Endothelial cell of umbilical vein (primary cell): ENCODE measurements around the gene CHL1.

Experiments used
- POLR2AphosphoS5 ChIP-seq: IDR thresholded peaks from 2 replicates; pipeline ENCODE4 v1.6.1; 2012; ENCODE audit warnings: low read depth, mild to moderate bottlenecking, control low read depth, low read length, moderate library complexity; ENCODE audit not compliant: insufficient read depth
- TF ChIP-seq, protein P1 (sequence below), 2 donors: IDR thresholded peaks; 1 replicate in 1 of 2; 2 replicates in 1 of 2; pipeline ENCODE4 v1.5.1; 2011; ENCODE audit warnings: low read length in 2 of 2, mild to moderate bottlenecking in 2 of 2, moderate library complexity in 2 of 2, control low read depth in 1 of 2, inconsistent platforms in 1 of 2, low read depth in 1 of 2; ENCODE audit not compliant: insufficient read depth in 1 of 2; ENCODE audit errors: extremely low read depth in 1 of 2

DNA sequence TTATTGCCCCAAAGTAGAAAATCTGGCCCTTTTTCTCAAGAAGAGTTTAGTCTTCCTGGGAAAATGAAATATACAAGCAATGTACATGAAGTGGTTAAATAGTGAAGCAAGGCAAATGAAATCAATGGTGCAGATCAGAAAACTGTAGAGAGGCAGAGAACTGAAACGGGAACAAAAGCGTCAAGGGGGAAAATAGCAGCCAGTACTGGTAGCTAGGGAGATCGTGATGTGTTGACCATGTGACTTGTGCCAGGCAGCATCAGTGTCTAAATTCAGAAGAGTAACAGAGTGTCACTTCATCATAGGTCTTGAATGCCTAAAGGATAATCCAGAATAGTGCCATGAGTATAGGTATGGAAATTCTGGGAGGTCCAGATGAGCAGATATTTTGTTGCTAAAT is 163.1 kb downstream of the CHL1 start:
- no peak for TF ChIP-seq POLR2AphosphoS5
- TF ChIP-seq, protein P1, sequence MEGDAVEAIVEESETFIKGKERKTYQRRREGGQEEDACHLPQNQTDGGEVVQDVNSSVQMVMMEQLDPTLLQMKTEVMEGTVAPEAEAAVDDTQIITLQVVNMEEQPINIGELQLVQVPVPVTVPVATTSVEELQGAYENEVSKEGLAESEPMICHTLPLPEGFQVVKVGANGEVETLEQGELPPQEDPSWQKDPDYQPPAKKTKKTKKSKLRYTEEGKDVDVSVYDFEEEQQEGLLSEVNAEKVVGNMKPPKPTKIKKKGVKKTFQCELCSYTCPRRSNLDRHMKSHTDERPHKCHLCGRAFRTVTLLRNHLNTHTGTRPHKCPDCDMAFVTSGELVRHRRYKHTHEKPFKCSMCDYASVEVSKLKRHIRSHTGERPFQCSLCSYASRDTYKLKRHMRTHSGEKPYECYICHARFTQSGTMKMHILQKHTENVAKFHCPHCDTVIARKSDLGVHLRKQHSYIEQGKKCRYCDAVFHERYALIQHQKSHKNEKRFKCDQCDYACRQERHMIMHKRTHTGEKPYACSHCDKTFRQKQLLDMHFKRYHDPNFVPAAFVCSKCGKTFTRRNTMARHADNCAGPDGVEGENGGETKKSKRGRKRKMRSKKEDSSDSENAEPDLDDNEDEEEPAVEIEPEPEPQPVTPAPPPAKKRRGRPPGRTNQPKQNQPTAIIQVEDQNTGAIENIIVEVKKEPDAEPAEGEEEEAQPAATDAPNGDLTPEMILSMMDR (IDR thresholded peaks at IDR 0.05; ENCODE audit: extremely low read depth in 1 of 2, insufficient read depth in 1 of 2, low read depth in 1 of 2, low read length in 2 of 2): no peak
